Hepatocyte (in vitro differentiated cells): ENCODE results near the gene SLC44A1.

Experiments used
- CTCF ChIP-seq: fragments of 200-600 bp; sonication (generic); IDR thresholded peaks from 2 replicates; pipeline ENCODE4 v1.5.1; 2016; ENCODE audit warnings: antibody characterized with exemption, mild to moderate bottlenecking; ENCODE audit not compliant: poor library complexity
- EZH2 ChIP-seq: fragments of 200-600 bp; sonication (generic); IDR thresholded peaks from 2 replicates; pipeline ENCODE4 v1.6.1; 2016; ENCODE audit warnings: antibody characterized with exemption, mild to moderate bottlenecking, borderline replicate concordance

GRCh38 chr9:105302728-105303127 lies 58.3 kb downstream of the SLC44A1 start:
- TF ChIP-seq CTCF (no peak), EZH2 (no peak)
